DOHH2 (cell line): Measurements from ENCODE around the gene IQSEC2.

ENCODE experiments used
- H3F3A ChIP-seq: fragments of 200-600 bp; sonication (generic), shearing (Covaris generic); 2 replicates; pipeline ENCODE4 v1.6.0; 2016; ENCODE audit warnings: antibody characterized with exemption, mild to moderate bottlenecking; ENCODE audit not compliant: control insufficient read depth, insufficient read depth
- H3K27ac ChIP-seq: fragments of 200-600 bp; sonication (generic); 2 replicates; pipeline ENCODE4 v1.5.1; 2014; ENCODE audit warnings: low read depth, mild to moderate bottlenecking, low read length, moderate library complexity
- H3K27me3 ChIP-seq: fragments of 200-600 bp; sonication (generic); 2 replicates; pipeline ENCODE4 v1.6.1; 2014; ENCODE audit warnings: mild to moderate bottlenecking, low read length, mixed read lengths; ENCODE audit not compliant: control insufficient read depth
- H3K36me3 ChIP-seq: fragments of 200-600 bp; sonication (generic); 2 replicates; pipeline ENCODE4 v1.6.1; 2014; ENCODE audit warnings: mild to moderate bottlenecking, low read length, moderate library complexity, mixed read lengths; ENCODE audit not compliant: control insufficient read depth
- H3K4me1 ChIP-seq: fragments of 200-600 bp; sonication (generic); 2 replicates; pipeline ENCODE4 v1.6.1; 2014; ENCODE audit warnings: mild to moderate bottlenecking, low read length, mixed read lengths; ENCODE audit not compliant: control insufficient read depth
- H3K4me2 ChIP-seq: fragments of 200-600 bp; sonication (generic); 2 replicates; pipeline ENCODE4 v1.6.0; 2014; ENCODE audit warnings: mild to moderate bottlenecking, low read length, moderate library complexity
- H3K4me3 ChIP-seq: fragments of 200-600 bp; sonication (generic); 2 replicates; pipeline ENCODE4 v1.5.1; 2014; ENCODE audit warnings: mild to moderate bottlenecking, low read length, mixed read lengths
- H3K79me2 ChIP-seq: fragments of 200-600 bp; sonication (generic); 2 replicates; pipeline ENCODE4 v1.6.1; 2014; ENCODE audit warnings: mild to moderate bottlenecking, low read length, mixed read lengths; ENCODE audit not compliant: control insufficient read depth
- H3K9me2 ChIP-seq: fragments of 200-600 bp; sonication (generic); replicated peaks from 2 replicates; pipeline ENCODE4 v1.6.1; 2014; ENCODE audit warnings: mild to moderate bottlenecking, low read length, mixed read lengths; ENCODE audit not compliant: control insufficient read depth
- H3K9me3 ChIP-seq: fragments of 200-600 bp; sonication (generic); 2 replicates; pipeline ENCODE4 v1.6.1; 2014; ENCODE audit warnings: antibody characterized with exemption, low read length, mixed read lengths; ENCODE audit not compliant: control insufficient read depth, insufficient read depth
- H4K20me1 ChIP-seq: fragments of 200-600 bp; sonication (generic); 2 replicates; pipeline ENCODE4 v1.6.0; 2014; ENCODE audit warnings: low read depth, mild to moderate bottlenecking, antibody characterized with exemption, low read length, moderate library complexity; ENCODE audit not compliant: control insufficient read depth, insufficient read depth
- CTCF ChIP-seq: fragments of 200-600 bp; sonication (generic); IDR thresholded peaks from one replicate; pipeline ENCODE4 v1.5.1; 2014; ENCODE audit warnings: antibody characterized with exemption, mild to moderate bottlenecking, low read depth, low read length; ENCODE audit not compliant: poor library complexity, severe bottlenecking
- EZH2phosphoT487 ChIP-seq: fragments of 200-600 bp; sonication (generic); IDR thresholded peaks from 2 replicates; pipeline ENCODE4 v1.6.1; 2017; ENCODE audit warnings: borderline replicate concordance, mild to moderate bottlenecking, antibody characterized with exemption, low read length, moderate library complexity, mixed read lengths

The IQSEC2 gene

GRCh38 chrX:53300157-53300556 lies 18.8 kb upstream of the IQSEC2 start:
- H3F3A ChIP-seq: no peaks in the 10 kb centered on the region
- no peaks in the 10 kb centered on the region for H3K79me2 ChIP-seq
- H3K27ac ChIP-seq: no peak overlapping the region
- H3K9me2 ChIP-seq: no peaks in the 10 kb centered on the region
- H4K20me1 ChIP-seq: no peaks in the 10 kb centered on the region
- no peaks in the 10 kb centered on the region for H3K9me3 ChIP-seq
- H3K4me3 ChIP-seq: no peak overlapping the region
- H3K27me3 ChIP-seq: no peaks in the 10 kb centered on the region
- no peaks in the 10 kb centered on the region for H3K4me1 ChIP-seq
- no peaks in the 10 kb centered on the region for H3K36me3 ChIP-seq
- H3K4me2 ChIP-seq: no peak overlapping the region
- TF ChIP-seq CTCF: no peak
- TF ChIP-seq EZH2phosphoT487: no peak

DNA sequence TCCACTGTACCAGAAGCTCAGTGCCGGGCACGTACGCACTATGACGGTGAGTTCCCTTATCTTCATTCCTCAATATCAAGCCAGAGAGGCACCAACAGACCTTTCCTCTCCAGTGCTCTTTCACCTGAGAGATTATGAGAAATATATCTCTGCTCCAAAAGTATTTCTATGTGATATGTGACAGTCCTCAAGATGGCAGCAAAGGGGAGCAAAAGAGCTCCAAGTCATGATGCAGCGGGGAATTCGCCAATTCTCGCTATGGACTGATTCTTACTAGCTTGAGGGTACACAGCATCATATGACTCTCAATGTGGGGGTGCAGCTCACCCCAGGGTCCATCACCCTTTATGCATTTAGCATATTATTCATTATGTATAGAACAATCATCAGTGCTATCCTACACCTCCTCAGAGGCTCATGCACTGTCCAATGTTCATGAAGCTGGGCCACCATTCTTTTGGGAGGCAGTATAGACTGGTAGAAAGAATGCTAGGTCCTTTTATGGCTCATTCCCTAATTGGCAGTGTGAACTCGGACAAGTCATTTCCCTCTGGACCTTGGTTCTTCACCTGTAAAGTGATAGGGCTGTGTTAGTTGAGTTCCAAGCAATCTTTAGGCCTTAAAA lies 12.8 kb upstream of the IQSEC2 start:
- Histone ChIP-seq H3K9me2 (no peaks in the 10 kb centered on the region), H3F3A (no peaks in the 10 kb centered on the region), H3K27ac (no peak overlapping the region), H3K36me3 (no peaks in the 10 kb centered on the region), H3K4me3 (no peak overlapping the region), H3K4me1 (peaks cover 5% of the 10 kb centered on the region), H3K9me3 (no peaks in the 10 kb centered on the region), H3K27me3 (no peaks in the 10 kb centered on the region), H4K20me1 (no peaks in the 10 kb centered on the region), H3K79me2 (no peaks in the 10 kb centered on the region), H3K4me2 (no peak overlapping the region)
- TF ChIP-seq CTCF (no peak), EZH2phosphoT487 (no peak)

DNA sequence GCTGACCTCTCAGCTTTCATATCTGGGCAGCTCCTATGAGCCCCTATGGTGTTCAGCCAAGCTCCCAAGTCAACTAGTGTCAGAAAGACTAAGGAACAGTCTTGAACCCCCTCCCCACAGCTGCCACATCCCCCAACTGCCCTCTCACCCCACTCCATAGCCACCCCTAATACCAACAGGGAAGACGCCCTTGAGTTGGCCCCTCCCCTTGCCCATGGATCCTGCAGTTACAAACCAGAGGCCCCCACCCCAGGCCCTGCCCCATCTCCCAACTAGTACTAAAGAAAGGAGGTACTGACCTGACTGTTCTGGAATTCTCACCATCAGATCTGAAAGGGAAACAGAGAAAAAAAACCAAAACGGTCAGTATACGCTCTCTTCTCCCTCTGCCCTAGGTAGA lies 10.2 kb upstream of the IQSEC2 start:
- TF ChIP-seq CTCF (no peak), EZH2phosphoT487 (no peak)
- Histone ChIP-seq H3K9me2 (no peaks in the 10 kb centered on the region), H3K36me3 (no peaks in the 10 kb centered on the region), H3K27ac (no peak overlapping the region), H3K79me2 (no peaks in the 10 kb centered on the region), H3F3A (no peaks in the 10 kb centered on the region), H3K4me3 (no peak overlapping the region), H3K9me3 (no peaks in the 10 kb centered on the region), H3K27me3 (no peaks in the 10 kb centered on the region), H4K20me1 (no peaks in the 10 kb centered on the region), H3K4me2 (no peak overlapping the region), H3K4me1 (peaks cover 26% of the 10 kb centered on the region)
